HepG2 (cell line): ENCODE data around the gene RGS14. TPM values are rescaled to one million over a fixed set of nuclear protein-coding genes. Genes with fewer than 3 reads are reported as not detected.
A peak's percentile ranks its signal among the peaks of the same experiment; 100 is the strongest.

Experiments
- ATAC-seq: fragments of 200-7000 bp; cut with Tn5 transposase; 3 replicates; pipeline ENCODE4 v1.9.1; 2020; ENCODE audit warnings: mild to moderate bottlenecking, moderate library complexity
- BruUV-seq: library from RNA; stranded (reverse); fragments of 400-500 nt; replicated peaks from 2 replicates; lab custom pipeline; 2021; lab: Mats Ljungman, UMichigan
- CTCF ChIA-PET: fragments of 300-600 bp; formaldehyde crosslinking; extraction: SDS; loops from one replicate; lab custom pipeline; 2021; ENCODE audit warnings: low total read pairs, inconsistent platforms, low intra/inter-chr PET ratio; lab: Yijun Ruan, JAX
- POLR2A ChIA-PET: fragments of 350-600 bp; sonication (Branson Sonifier 250); formaldehyde crosslinking; loops from one replicate; lab custom pipeline; 2020; ENCODE audit warnings: antibody characterized with exemption, inconsistent platforms; lab: Yijun Ruan, JAX
- DNase-seq: peaks from one replicate; pipeline ENCODE4 v3.0.0-alpha.2; 2015; ENCODE audit warnings: low spot score
- FAIRE-seq: peaks from 3 replicates; lab custom pipeline; 2011; peaks lifted over from hg19 to GRCh38; lab: Jason Lieb, UNC
- H2AFZ ChIP-seq: one replicate; pipeline ENCODE4 v1.6.1; 2011; ENCODE audit warnings: low read length, inconsistent platforms
- H3K27ac ChIP-seq: fragments of 300-600 bp; 3 replicates; pipeline ENCODE4 v1.8.0; 2011; ENCODE audit warnings: mixed run types, mild to moderate bottlenecking, mixed read lengths, low read length, inconsistent platforms; ENCODE audit not compliant: insufficient read depth; ENCODE audit errors: extremely low read length
- H3K27me3 ChIP-seq, 2 experiments: fragments of 200-600 bp in 1 of 2; 2 replicates in 1 of 2; 3 replicates in 1 of 2; pipeline versions ENCODE4 v1.6.0 to v1.8.0; 2011; ENCODE audit warnings: low read length in 2 of 2, mild to moderate bottlenecking in 2 of 2, moderate library complexity in 2 of 2, inconsistent platforms in 1 of 2; ENCODE audit not compliant: insufficient read depth in 2 of 2, control insufficient read depth in 1 of 2
- H3K36me3 ChIP-seq, 2 experiments: fragments of 200-600 bp in 1 of 2; replicated peaks in 1 of 2; 2 replicates in 1 of 2; 3 replicates in 1 of 2; pipeline versions ENCODE4 v1.5.1 to v1.8.0; 2011; ENCODE audit warnings: low read length in 2 of 2, inconsistent platforms in 1 of 2; ENCODE audit not compliant: insufficient read depth in 2 of 2, control insufficient read depth in 1 of 2
- H3K4me1 ChIP-seq: 2 replicates; pipeline ENCODE4 v1.5.1; 2012; ENCODE audit warnings: low read length, inconsistent platforms; ENCODE audit not compliant: insufficient read depth
- H3K4me2 ChIP-seq: 2 replicates; pipeline ENCODE4 v1.6.0; 2011; ENCODE audit warnings: low read depth, low read length, inconsistent platforms
- H3K4me3 ChIP-seq, 3 experiments: fragments of 200-600 bp in 1 of 3; sonication (generic), shearing (Covaris generic) in 1 of 3; replicated peaks in 1 of 3; 2 replicates each; pipeline ENCODE4 v1.5.1; 2011 to 2016; ENCODE audit warnings: low read length in 3 of 3, inconsistent platforms in 2 of 3, low read depth in 2 of 3, mild to moderate bottlenecking in 2 of 3, control low read depth in 1 of 3, mixed read lengths in 1 of 3; ENCODE audit not compliant: insufficient read depth in 1 of 3
- H3K79me2 ChIP-seq: one replicate; pipeline ENCODE4 v1.6.1; 2011; ENCODE audit warnings: low read length, inconsistent platforms; ENCODE audit not compliant: insufficient read depth
- H3K9ac ChIP-seq: 2 replicates; pipeline ENCODE4 v1.6.0; 2011; ENCODE audit warnings: mild to moderate bottlenecking, low read depth, low read length, inconsistent platforms; ENCODE audit not compliant: insufficient read depth
- H3K9me3 ChIP-seq: 2 replicates; pipeline ENCODE4 v1.5.1; 2012; ENCODE audit warnings: mild to moderate bottlenecking, low read length
- H4K20me1 ChIP-seq: 2 replicates; pipeline ENCODE4 v1.6.0; 2011; ENCODE audit warnings: inconsistent platforms, mild to moderate bottlenecking, low read length, moderate library complexity; ENCODE audit not compliant: insufficient read depth
- AGO1 ChIP-seq: fragments of 200-400 bp; formaldehyde crosslinking; IDR thresholded peaks from 2 replicates; pipeline ENCODE4 v1.6.1; 2017; ENCODE audit warnings: mild to moderate bottlenecking, low read depth, low read length, moderate library complexity; ENCODE audit not compliant: poor library complexity, severe bottlenecking
- E2F1 ChIP-seq: sonication (generic); formaldehyde crosslinking; IDR thresholded peaks from 2 replicates; pipeline ENCODE4 v1.5.0; 2020; ENCODE audit warnings: missing genetic modification reagents
- GFI1 ChIP-seq: sonication (generic); formaldehyde crosslinking; IDR thresholded peaks from 2 replicates; pipeline ENCODE4 v1.5.0; 2020; ENCODE audit warnings: missing genetic modification reagents, mild to moderate bottlenecking, borderline replicate concordance
- HNRNPH1 ChIP-seq: fragments of 200-400 bp; formaldehyde crosslinking; optimal IDR thresholded peaks from 2 replicates; pipeline ENCODE3; 2017; ENCODE audit warnings: mild to moderate bottlenecking, low read depth, low read length
- MYNN ChIP-seq: sonication (generic); formaldehyde crosslinking; IDR thresholded peaks from 2 replicates; pipeline ENCODE4 v1.4.0; 2020; ENCODE audit warnings: mild to moderate bottlenecking, low read depth, missing genetic modification reagents
- PAF1 ChIP-seq: IDR thresholded peaks from 2 replicates; pipeline ENCODE4 v1.6.1; 2016; ENCODE audit warnings: missing genetic modification reagents, missing compliant biosample characterization
- PAXIP1 ChIP-seq: sonication (generic); formaldehyde crosslinking; conservative IDR thresholded peaks from 2 replicates; pipeline ENCODE4 v1.4.0; 2020; ENCODE audit warnings: mild to moderate bottlenecking, missing genetic modification reagents, moderate library complexity
- PBX2 ChIP-seq: IDR thresholded peaks from 2 replicates; pipeline ENCODE4 v1.6.1; 2016; ENCODE audit warnings: control low read depth
- PHF21A ChIP-seq: sonication (generic); formaldehyde crosslinking; IDR thresholded peaks from 2 replicates; pipeline ENCODE4 v1.5.0; 2020; ENCODE audit warnings: mild to moderate bottlenecking, missing genetic modification reagents
- POLR2G ChIP-seq: fragments of 200-400 bp; formaldehyde crosslinking; IDR thresholded peaks from 2 replicates; pipeline ENCODE4 v1.6.1; 2018; ENCODE audit warnings: mild to moderate bottlenecking, low read depth, low read length, moderate library complexity
- STAT5B ChIP-seq: sonication (generic); formaldehyde crosslinking; IDR thresholded peaks from 2 replicates; pipeline ENCODE4 v1.4.0; 2020; ENCODE audit warnings: missing genetic modification reagents
- ZBTB20 ChIP-seq: sonication (generic); formaldehyde crosslinking; IDR thresholded peaks from 2 replicates; pipeline ENCODE4 v1.8.1; 2023; ENCODE audit warnings: missing genetic modification reagents, low read depth, mild to moderate bottlenecking, borderline replicate concordance
- ZNF234 ChIP-seq: sonication (generic); formaldehyde crosslinking; conservative IDR thresholded peaks from 2 replicates; pipeline ENCODE4 v1.5.1; 2020; ENCODE audit warnings: mild to moderate bottlenecking, missing genetic modification reagents
- ZNF615 ChIP-seq: sonication (generic); formaldehyde crosslinking; IDR thresholded peaks from 2 replicates; pipeline ENCODE4 v1.5.0; 2020; ENCODE audit warnings: mild to moderate bottlenecking, missing genetic modification reagents, borderline replicate concordance
- WGBS: methylation state at CpG from one replicate; pipeline ENCODE4 v1.1.6; 2017; ENCODE audit warnings: low lambda C conversion rate; 5-methylcytosine and 5-hydroxymethylcytosine counted together
- in situ Hi-C: cut with HindIII; loops from 2 replicates; pipeline ENCODE4 v1.10.0; 2017; ENCODE audit warnings: low pct_unique_long_range_greater_than_20kb; ENCODE audit not compliant: extremely low pct_ligation_motif_present
- intact Hi-C: fragments of 100-400 bp; cut with micrococcal nuclease; formaldehyde crosslinking; loops from one replicate; pipeline ENCODE4 v1.10.0; 2022; ENCODE audit not compliant: unreplicated experiment
- polyA plus RNA-seq, 8 experiments: library from polyadenylated mRNA; depleted of rRNA in 3 of 8; stranded (reverse) in 7 of 8; unstranded in 1 of 8; fragments of >200 nt; fragmentation: Illumina TruSeq in 4 of 8; extraction: Trizol in 4 of 8; gene quantifications; 2 replicates each; pipeline versions ENCODE4 v1.2.1 to v1.2.3, GENCODE V29; 2011 to 2016; ENCODE audit warnings: low read depth in 4 of 8, missing spikeins in 1 of 8, mixed read lengths in 1 of 8; ENCODE audit not compliant: insufficient read depth in 1 of 8
- total RNA-seq, 5 experiments: library from RNA; depleted of rRNA; stranded (reverse); fragments of >200 nt; fragmentation: Illumina TruSeq; extraction: Trizol; gene quantifications; 2 replicates each; pipeline ENCODE4 v1.2.3, GENCODE V29; 2016; ENCODE audit warnings: low read depth in 1 of 5
- TF ChIP-seq, protein P1 (sequence below): sonication (generic); formaldehyde crosslinking; IDR thresholded peaks from 2 replicates; pipeline ENCODE4 v1.5.0; 2020; ENCODE audit warnings: missing genetic modification reagents

Gene RGS14
- total and polyA plus RNA-seq, 2 of the 13 experiments (the other 11 are each of a cell fraction or from before 2014, with no cell fraction given), result 11.1 to 17.2 TPM

DNA sequence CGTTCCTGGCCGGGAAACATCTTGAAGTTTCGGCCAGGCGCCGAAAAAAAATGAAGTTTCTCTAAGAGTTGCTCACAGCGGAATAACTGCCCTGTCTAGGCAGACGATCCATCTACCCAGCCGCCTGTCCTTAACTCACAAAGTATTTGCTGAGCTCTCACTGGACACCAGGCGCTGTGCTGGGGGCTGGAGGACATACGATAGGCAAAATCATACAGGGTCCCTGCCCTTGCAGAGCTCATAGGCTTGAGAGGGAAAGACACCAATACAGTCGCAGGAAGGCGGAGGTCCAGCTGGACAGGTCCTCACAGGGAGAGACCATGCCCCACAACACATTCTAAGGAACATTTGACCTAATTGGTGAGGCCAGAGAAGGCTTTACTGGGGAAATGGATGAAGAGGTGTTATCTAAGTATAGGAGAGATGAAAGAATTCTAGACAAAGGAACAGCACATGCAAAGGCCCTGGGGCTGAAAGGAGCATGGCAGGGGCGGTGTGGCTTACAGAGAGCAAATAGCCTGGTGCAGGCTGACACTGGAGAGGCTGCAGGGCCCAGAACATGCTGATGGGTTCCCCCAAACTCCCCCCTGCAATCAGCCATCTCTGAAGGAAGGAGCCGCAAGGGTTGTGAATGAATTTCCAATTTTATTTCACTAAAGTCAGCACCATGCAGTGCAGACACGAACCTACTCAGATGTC, 44.0 kb upstream of the RGS14 start:
- Histone ChIP-seq H3K4me2 (peak overlapping the region; percentile 38), H3K27me3 (no peaks in the 10 kb centered on the region), H3K27ac (peak overlapping the region; percentile 29), H3K9me3 (no peaks in the 10 kb centered on the region), H3K79me2 (peaks cover 4% of the 10 kb centered on the region), H2AFZ (no peak overlapping the region), H4K20me1 (peaks cover 5% of the 10 kb centered on the region; the same call in 1 of the 2 replicates), H3K4me1 (peaks cover 62% of the 10 kb centered on the region), H3K36me3 (peaks cover 4 to 9% of the 10 kb centered on the region in 2 experiments; a peak in 3 of 5 replicates), H3K9ac (no peak overlapping the region), H3K4me3 (no peak overlapping the region)
- ATAC-seq (no peak), FAIRE-seq (no peak), DNase-seq (no peak)
- no TSS peak for BruUV-seq
- TF ChIP-seq STAT5B (CRISPR knock-in tag) (no peak), E2F1 (CRISPR knock-in tag) (no peak), ZBTB20 (no peak), PBX2 (CRISPR knock-in tag) (no peak), HNRNPH1 (no peak), GFI1 (CRISPR knock-in tag) (no peak), PAF1 (CRISPR knock-in tag) (no peak), PHF21A (CRISPR knock-in tag) (no peak), ZNF615 (CRISPR knock-in tag) (no peak), POLR2G (no peak), AGO1 (no peak), MYNN (CRISPR knock-in tag) (no peak), ZNF234 (CRISPR knock-in tag) (no peak), PAXIP1 (CRISPR knock-in tag) (no peak)
- TF ChIP-seq, protein P1, sequence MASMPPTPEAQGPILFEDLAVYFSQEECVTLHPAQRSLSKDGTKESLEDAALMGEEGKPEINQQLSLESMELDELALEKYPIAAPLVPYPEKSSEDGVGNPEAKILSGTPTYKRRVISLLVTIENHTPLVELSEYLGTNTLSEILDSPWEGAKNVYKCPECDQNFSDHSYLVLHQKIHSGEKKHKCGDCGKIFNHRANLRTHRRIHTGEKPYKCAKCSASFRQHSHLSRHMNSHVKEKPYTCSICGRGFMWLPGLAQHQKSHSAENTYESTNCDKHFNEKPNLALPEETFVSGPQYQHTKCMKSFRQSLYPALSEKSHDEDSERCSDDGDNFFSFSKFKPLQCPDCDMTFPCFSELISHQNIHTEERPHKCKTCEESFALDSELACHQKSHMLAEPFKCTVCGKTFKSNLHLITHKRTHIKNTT (CRISPR knock-in tag), result no peak
- CTCF ChIA-PET, result interaction anchor here (1.2 kb wide), 1 partner anchor 22 kb away, joined by 3 read pairs; no protein-coding TSS in a partner anchor
- 85% methylated on average over 15 of the region's 15 CpGs for WGBS
- in situ Hi-C loops, result loop anchor here (5.0 kb wide), 2 partner anchors 49 to 134 kb away; partner anchors contain the start of gene PRR7
- POLR2A ChIA-PET, result interaction anchor here (0.8 kb wide), 1 partner anchor 38 kb away, joined by 3 read pairs; the partner anchor contains the start of gene LMAN2
- intact Hi-C loops, result loop anchor here (2.0 to 5.0 kb wide), 2 partner anchors 23 to 184 kb away; partner anchors contain the start of gene PDLIM7
